Measurements from ENCODE around the gene PLXNA4. TPM values are rescaled to one million over a fixed set of nuclear protein-coding genes. Genes with fewer than 3 reads are reported as not detected.

The PLXNA4 gene
- total RNA-seq, 2 donors from 2014 or later: 9.5 to 18.0 TPM

GRCh38 chr7:132191418-132191817 lies 384.9 kb downstream of the PLXNA4 start:
- DNase-seq (ENCODE audit: low spot score): no peak

GRCh38 chr7:132190683-132191082 lies 385.6 kb downstream of the PLXNA4 start:
- Histone ChIP-seq H3K9me3 (peaks cover 0 to 17% of the 10 kb centered on the region in 2 donors), H3K4me3 (no peak overlapping the region), H3K36me3 (no peaks in the 10 kb centered on the region), H3K27ac (no peak overlapping the region), H3K27me3 (no peaks in the 10 kb centered on the region), H3K4me1 (no peaks in the 10 kb centered on the region)
- DNase-seq (ENCODE audit: low spot score): no peak
- TF ChIP-seq CTCF (IDR thresholded peaks at IDR 0.05): no peak

More at GRCh38 chr7:132191418-132191817, 384.9 kb downstream of the PLXNA4 start:
- no peak overlapping the region for H3K4me3 ChIP-seq
- no peaks in the 10 kb centered on the region for H3K36me3 ChIP-seq
- no peak for TF ChIP-seq CTCF (IDR thresholded peaks at IDR 0.05)
- no peaks in the 10 kb centered on the region for H3K4me1 ChIP-seq
- no peaks in the 10 kb centered on the region for H3K27me3 ChIP-seq
- peaks cover 0 to 17% of the 10 kb centered on the region in 2 donors for H3K9me3 ChIP-seq
- no peak overlapping the region for H3K27ac ChIP-seq

GRCh38 chr7:132189881-132190280 lies 386.4 kb downstream of the PLXNA4 start:
- no peak overlapping the region for H3K4me3 ChIP-seq
- H3K9me3 ChIP-seq: peaks cover 0 to 17% of the 10 kb centered on the region in 2 donors
- no peak for DNase-seq (ENCODE audit: low spot score)
- H3K4me1 ChIP-seq: no peaks in the 10 kb centered on the region
- peaks cover 1% of the 10 kb centered on the region for H3K36me3 ChIP-seq
- no peak overlapping the region for H3K27ac ChIP-seq
- H3K27me3 ChIP-seq: no peaks in the 10 kb centered on the region
- no peak for TF ChIP-seq CTCF (IDR thresholded peaks at IDR 0.05)

- H3K27ac ChIP-seq: no peak overlapping the region
- no peaks in the 10 kb centered on the region for H3K4me1 ChIP-seq
- DNase-seq (ENCODE audit: low spot score): no peak
- no peak overlapping the region for H3K4me3 ChIP-seq
- H3K27me3 ChIP-seq: no peaks in the 10 kb centered on the region
- H3K9me3 ChIP-seq: peaks cover 0 to 17% of the 10 kb centered on the region in 2 donors
- H3K36me3 ChIP-seq: peaks cover 3% of the 10 kb centered on the region
- TF ChIP-seq CTCF (IDR thresholded peaks at IDR 0.05): no peak
Measured at GRCh38 chr7:132187869-132188789, 388.1 kb downstream of the PLXNA4 start.

GRCh38 chr7:132187391-132187790 lies 388.9 kb downstream of the PLXNA4 start:
- Histone ChIP-seq H3K4me1 (no peaks in the 10 kb centered on the region), H3K27ac (no peak overlapping the region), H3K36me3 (peaks cover 3% of the 10 kb centered on the region), H3K27me3 (no peaks in the 10 kb centered on the region), H3K9me3 (peaks cover 0 to 17% of the 10 kb centered on the region in 2 donors), H3K4me3 (no peak overlapping the region)
- TF ChIP-seq CTCF (IDR thresholded peaks at IDR 0.05): no peak
- no peak for DNase-seq (ENCODE audit: low spot score)

Measured in right atrium auricular region (tissue), 2 donors.